ENCODE data around the gene ZCCHC7. TPM values are rescaled to one million over a fixed set of nuclear protein-coding genes. Genes with fewer than 3 reads are reported as not detected.

The ZCCHC7 gene
- total and polyA plus RNA-seq, 2 of the 8 experiments (the other 6 are each of a cell fraction or from before 2014, with no cell fraction given) = 12.2 to 27.5 TPM

DNA sequence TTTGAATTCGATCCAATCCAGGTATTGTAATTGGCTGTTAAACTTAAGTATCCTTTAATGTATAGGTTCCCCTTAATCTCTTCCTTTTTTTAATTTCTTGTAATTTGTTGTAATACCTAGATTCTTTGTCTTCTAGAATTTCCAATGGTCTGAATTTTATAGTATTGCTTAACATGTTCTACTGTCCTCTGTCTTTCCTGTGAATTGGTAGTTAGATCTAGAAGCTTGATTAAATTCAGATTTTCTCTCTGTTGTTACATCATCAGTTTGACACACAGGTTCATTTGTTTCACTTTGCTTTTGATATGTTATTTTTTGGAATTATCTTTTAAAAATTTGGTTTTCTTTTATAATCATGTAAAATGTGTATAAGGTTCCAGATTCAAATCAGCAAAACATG, 13.8 kb downstream of the ZCCHC7 start (continued):
- TF ChIP-seq, protein P1, sequence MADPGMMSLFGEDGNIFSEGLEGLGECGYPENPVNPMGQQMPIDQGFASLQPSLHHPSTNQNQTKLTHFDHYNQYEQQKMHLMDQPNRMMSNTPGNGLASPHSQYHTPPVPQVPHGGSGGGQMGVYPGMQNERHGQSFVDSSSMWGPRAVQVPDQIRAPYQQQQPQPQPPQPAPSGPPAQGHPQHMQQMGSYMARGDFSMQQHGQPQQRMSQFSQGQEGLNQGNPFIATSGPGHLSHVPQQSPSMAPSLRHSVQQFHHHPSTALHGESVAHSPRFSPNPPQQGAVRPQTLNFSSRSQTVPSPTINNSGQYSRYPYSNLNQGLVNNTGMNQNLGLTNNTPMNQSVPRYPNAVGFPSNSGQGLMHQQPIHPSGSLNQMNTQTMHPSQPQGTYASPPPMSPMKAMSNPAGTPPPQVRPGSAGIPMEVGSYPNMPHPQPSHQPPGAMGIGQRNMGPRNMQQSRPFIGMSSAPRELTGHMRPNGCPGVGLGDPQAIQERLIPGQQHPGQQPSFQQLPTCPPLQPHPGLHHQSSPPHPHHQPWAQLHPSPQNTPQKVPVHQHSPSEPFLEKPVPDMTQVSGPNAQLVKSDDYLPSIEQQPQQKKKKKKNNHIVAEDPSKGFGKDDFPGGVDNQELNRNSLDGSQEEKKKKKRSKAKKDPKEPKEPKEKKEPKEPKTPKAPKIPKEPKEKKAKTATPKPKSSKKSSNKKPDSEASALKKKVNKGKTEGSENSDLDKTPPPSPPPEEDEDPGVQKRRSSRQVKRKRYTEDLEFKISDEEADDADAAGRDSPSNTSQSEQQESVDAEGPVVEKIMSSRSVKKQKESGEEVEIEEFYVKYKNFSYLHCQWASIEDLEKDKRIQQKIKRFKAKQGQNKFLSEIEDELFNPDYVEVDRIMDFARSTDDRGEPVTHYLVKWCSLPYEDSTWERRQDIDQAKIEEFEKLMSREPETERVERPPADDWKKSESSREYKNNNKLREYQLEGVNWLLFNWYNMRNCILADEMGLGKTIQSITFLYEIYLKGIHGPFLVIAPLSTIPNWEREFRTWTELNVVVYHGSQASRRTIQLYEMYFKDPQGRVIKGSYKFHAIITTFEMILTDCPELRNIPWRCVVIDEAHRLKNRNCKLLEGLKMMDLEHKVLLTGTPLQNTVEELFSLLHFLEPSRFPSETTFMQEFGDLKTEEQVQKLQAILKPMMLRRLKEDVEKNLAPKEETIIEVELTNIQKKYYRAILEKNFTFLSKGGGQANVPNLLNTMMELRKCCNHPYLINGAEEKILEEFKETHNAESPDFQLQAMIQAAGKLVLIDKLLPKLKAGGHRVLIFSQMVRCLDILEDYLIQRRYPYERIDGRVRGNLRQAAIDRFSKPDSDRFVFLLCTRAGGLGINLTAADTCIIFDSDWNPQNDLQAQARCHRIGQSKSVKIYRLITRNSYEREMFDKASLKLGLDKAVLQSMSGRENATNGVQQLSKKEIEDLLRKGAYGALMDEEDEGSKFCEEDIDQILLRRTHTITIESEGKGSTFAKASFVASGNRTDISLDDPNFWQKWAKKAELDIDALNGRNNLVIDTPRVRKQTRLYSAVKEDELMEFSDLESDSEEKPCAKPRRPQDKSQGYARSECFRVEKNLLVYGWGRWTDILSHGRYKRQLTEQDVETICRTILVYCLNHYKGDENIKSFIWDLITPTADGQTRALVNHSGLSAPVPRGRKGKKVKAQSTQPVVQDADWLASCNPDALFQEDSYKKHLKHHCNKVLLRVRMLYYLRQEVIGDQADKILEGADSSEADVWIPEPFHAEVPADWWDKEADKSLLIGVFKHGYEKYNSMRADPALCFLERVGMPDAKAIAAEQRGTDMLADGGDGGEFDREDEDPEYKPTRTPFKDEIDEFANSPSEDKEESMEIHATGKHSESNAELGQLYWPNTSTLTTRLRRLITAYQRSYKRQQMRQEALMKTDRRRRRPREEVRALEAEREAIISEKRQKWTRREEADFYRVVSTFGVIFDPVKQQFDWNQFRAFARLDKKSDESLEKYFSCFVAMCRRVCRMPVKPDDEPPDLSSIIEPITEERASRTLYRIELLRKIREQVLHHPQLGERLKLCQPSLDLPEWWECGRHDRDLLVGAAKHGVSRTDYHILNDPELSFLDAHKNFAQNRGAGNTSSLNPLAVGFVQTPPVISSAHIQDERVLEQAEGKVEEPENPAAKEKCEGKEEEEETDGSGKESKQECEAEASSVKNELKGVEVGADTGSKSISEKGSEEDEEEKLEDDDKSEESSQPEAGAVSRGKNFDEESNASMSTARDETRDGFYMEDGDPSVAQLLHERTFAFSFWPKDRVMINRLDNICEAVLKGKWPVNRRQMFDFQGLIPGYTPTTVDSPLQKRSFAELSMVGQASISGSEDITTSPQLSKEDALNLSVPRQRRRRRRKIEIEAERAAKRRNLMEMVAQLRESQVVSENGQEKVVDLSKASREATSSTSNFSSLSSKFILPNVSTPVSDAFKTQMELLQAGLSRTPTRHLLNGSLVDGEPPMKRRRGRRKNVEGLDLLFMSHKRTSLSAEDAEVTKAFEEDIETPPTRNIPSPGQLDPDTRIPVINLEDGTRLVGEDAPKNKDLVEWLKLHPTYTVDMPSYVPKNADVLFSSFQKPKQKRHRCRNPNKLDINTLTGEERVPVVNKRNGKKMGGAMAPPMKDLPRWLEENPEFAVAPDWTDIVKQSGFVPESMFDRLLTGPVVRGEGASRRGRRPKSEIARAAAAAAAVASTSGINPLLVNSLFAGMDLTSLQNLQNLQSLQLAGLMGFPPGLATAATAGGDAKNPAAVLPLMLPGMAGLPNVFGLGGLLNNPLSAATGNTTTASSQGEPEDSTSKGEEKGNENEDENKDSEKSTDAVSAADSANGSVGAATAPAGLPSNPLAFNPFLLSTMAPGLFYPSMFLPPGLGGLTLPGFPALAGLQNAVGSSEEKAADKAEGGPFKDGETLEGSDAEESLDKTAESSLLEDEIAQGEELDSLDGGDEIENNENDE (IDR thresholded peaks at IDR 0.05; ENCODE audit: insufficient replicate concordance, low read length) = no peak
- TF ChIP-seq GABPA (IDR thresholded peaks at IDR 0.05; ENCODE audit: borderline replicate concordance, insufficient read depth, low read length) = no peak
- TF ChIP-seq POU5F1 (IDR thresholded peaks at IDR 0.05; ENCODE audit: low read depth, low read length) = no peak
- no peak for TF ChIP-seq HDAC6 (IDR thresholded peaks at IDR 0.05; ENCODE audit: low read depth, low read length)
- TF ChIP-seq BCL11A (IDR thresholded peaks at IDR 0.05; ENCODE audit: low read depth in 2 of 2, low read length in 2 of 2) = no peak
- TF ChIP-seq SP1 (IDR thresholded peaks at IDR 0.05; ENCODE audit: low read depth, low read length) = no peak
- TF ChIP-seq TCF12 (IDR thresholded peaks at IDR 0.05; ENCODE audit: low read depth, low read length) = no peak
- no peak for TF ChIP-seq SIN3A (conservative IDR thresholded peaks at IDR 0.05 in 1 of 2, IDR thresholded peaks at IDR 0.05 in 1 of 2; ENCODE audit: low read depth in 1 of 2, low read length in 2 of 2)
- no peak for TF ChIP-seq BACH1 (IDR thresholded peaks at IDR 0.05; ENCODE audit: low read length)
- TF ChIP-seq RNF2 (IDR thresholded peaks at IDR 0.05; ENCODE audit: borderline replicate concordance, low read depth, low read length, missing control alignments, poor library complexity, severe bottlenecking) = no peak
- no peak for TF ChIP-seq YY1 (IDR thresholded peaks at IDR 0.05; ENCODE audit: low read depth, low read length)
